ENCODE measurements around the gene PDXP. TPM values are rescaled to one million over a fixed set of nuclear protein-coding genes. Genes with fewer than 3 reads are reported as not detected.
A peak's percentile ranks its signal among the peaks of the same experiment; 100 is the strongest.

Gene PDXP
- total and polyA plus RNA-seq, 9 of the 15 experiments (the other 6 are each of a cell fraction or from before 2014, with no cell fraction given): 7.9 to 54.2 (median 38.8) TPM

DNA sequence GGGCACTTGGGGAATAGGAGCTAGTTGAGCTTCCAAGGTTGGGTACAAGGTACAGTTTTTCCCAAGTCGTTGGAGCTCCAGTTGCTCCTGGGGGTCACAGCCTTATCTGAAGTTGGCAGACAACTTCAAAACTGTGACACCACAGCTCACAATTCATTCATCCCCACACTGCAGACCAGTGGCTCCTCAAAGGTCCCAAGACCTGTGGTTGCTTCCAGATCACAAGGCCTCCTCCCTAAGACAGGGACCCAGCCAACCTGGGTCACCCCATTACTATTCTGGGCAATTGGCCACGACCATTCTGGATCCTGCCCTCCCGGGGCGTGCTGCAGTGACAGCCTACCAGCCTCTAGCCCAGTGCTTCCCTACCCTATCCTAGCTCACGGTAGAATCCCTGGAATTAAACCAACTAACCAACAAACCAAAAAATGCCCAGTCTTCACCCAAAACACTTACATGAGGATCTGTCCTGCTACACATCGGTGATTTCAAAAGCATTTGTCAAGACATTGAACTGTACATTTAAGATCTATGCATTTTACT lies 862 bp upstream of the PDXP start (continued):
- TF ChIP-seq ZNF707 (CRISPR knock-in tag; conservative IDR thresholded peaks at IDR 0.05): no peak
- TF ChIP-seq, protein P1, sequence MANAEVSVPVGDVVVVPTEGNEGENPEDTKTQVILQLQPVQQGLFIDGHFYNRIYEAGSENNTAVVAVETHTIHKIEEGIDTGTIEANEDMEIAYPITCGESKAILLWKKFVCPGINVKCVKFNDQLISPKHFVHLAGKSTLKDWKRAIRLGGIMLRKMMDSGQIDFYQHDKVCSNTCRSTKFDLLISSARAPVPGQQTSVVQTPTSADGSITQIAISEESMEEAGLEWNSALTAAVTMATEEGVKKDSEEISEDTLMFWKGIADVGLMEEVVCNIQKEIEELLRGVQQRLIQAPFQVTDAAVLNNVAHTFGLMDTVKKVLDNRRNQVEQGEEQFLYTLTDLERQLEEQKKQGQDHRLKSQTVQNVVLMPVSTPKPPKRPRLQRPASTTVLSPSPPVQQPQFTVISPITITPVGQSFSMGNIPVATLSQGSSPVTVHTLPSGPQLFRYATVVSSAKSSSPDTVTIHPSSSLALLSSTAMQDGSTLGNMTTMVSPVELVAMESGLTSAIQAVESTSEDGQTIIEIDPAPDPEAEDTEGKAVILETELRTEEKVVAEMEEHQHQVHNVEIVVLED (CRISPR knock-in tag; IDR thresholded peaks at IDR 0.05): no peak
- TF ChIP-seq CBX8 (IDR thresholded peaks at IDR 0.05; ENCODE audit: borderline replicate concordance, extremely low read depth, low read depth, low read length, poor library complexity, severe bottlenecking): no peak
- TF ChIP-seq, protein P2, sequence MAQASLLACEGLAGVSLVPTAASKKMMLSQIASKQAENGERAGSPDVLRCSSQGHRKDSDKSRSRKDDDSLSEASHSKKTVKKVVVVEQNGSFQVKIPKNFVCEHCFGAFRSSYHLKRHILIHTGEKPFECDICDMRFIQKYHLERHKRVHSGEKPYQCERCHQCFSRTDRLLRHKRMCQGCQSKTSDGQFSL (CRISPR knock-in tag; IDR thresholded peaks at IDR 0.05): no peak
- TF ChIP-seq, protein P2 (tag; IDR thresholded peaks at IDR 0.05): no peak
- no peak for TF ChIP-seq ZNF41 (CRISPR knock-in tag; conservative IDR thresholded peaks at IDR 0.05)
- no peak for TF ChIP-seq NR2C2 (CRISPR knock-in tag; IDR thresholded peaks at IDR 0.05)
- TF ChIP-seq NR2C2 (tag; IDR thresholded peaks at IDR 0.05): no peak
- no peak; the same call in 1 of the 2 replicates for TF ChIP-seq GTF2F1 (IDR thresholded peaks at IDR 0.05; ENCODE audit: low read depth, low read length)
- TF ChIP-seq TCFL5 (CRISPR knock-in tag; conservative IDR thresholded peaks at IDR 0.05): no peak
- no peak for TF ChIP-seq SNIP1 (IDR thresholded peaks at IDR 0.05; ENCODE audit: low read depth)
- TF ChIP-seq, protein P3, sequence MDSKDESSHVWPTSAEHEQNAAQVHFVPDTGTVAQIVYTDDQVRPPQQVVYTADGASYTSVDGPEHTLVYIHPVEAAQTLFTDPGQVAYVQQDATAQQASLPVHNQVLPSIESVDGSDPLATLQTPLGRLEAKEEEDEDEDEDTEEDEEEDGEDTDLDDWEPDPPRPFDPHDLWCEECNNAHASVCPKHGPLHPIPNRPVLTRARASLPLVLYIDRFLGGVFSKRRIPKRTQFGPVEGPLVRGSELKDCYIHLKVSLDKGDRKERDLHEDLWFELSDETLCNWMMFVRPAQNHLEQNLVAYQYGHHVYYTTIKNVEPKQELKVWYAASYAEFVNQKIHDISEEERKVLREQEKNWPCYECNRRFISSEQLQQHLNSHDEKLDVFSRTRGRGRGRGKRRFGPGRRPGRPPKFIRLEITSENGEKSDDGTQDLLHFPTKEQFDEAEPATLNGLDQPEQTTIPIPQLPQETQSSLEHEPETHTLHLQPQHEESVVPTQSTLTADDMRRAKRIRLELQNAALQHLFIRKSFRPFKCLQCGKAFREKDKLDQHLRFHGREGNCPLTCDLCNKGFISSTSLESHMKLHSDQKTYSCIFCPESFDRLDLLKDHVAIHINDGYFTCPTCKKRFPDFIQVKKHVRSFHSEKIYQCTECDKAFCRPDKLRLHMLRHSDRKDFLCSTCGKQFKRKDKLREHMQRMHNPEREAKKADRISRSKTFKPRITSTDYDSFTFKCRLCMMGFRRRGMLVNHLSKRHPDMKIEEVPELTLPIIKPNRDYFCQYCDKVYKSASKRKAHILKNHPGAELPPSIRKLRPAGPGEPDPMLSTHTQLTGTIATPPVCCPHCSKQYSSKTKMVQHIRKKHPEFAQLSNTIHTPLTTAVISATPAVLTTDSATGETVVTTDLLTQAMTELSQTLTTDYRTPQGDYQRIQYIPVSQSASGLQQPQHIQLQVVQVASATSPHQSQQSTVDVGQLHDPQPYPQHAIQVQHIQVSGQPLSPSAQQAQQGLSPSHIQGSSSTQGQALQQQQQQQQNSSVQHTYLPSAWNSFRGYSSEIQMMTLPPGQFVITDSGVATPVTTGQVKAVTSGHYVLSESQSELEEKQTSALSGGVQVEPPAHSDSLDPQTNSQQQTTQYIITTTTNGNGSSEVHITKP (IDR thresholded peaks at IDR 0.05; ENCODE audit: partially characterized antibody): peak; percentile 61
- TF ChIP-seq, protein P4, sequence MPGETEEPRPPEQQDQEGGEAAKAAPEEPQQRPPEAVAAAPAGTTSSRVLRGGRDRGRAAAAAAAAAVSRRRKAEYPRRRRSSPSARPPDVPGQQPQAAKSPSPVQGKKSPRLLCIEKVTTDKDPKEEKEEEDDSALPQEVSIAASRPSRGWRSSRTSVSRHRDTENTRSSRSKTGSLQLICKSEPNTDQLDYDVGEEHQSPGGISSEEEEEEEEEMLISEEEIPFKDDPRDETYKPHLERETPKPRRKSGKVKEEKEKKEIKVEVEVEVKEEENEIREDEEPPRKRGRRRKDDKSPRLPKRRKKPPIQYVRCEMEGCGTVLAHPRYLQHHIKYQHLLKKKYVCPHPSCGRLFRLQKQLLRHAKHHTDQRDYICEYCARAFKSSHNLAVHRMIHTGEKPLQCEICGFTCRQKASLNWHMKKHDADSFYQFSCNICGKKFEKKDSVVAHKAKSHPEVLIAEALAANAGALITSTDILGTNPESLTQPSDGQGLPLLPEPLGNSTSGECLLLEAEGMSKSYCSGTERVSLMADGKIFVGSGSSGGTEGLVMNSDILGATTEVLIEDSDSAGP (CRISPR knock-in tag; IDR thresholded peaks at IDR 0.05): no peak
- TF ChIP-seq, protein P5, sequence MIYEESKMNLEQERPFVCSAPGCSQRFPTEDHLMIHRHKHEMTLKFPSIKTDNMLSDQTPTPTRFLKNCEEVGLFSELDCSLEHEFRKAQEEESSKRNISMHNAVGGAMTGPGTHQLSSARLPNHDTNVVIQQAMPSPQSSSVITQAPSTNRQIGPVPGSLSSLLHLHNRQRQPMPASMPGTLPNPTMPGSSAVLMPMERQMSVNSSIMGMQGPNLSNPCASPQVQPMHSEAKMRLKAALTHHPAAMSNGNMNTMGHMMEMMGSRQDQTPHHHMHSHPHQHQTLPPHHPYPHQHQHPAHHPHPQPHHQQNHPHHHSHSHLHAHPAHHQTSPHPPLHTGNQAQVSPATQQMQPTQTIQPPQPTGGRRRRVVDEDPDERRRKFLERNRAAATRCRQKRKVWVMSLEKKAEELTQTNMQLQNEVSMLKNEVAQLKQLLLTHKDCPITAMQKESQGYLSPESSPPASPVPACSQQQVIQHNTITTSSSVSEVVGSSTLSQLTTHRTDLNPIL (CRISPR knock-in tag; IDR thresholded peaks at IDR 0.05): no peak
- no peak for TF ChIP-seq ZNF316 (IDR thresholded peaks at IDR 0.05)
- TF ChIP-seq TAF15 (IDR thresholded peaks at IDR 0.05; ENCODE audit: low read depth, low read length): no peak
- TF ChIP-seq HDAC8 (tag; IDR thresholded peaks at IDR 0.05): no peak
- peak; percentile 79 for TF ChIP-seq POLR2A (conservative IDR thresholded peaks at IDR 0.05)
- no peak for TF ChIP-seq NRF1 (conservative IDR thresholded peaks at IDR 0.05 in 1 of 2, IDR thresholded peaks at IDR 0.05 in 1 of 2)
- no peak for TF ChIP-seq IFI16 (CRISPR knock-in tag; IDR thresholded peaks at IDR 0.05)
